DMS53 treated with DMSO at 0.1 percent for 48 hours (cell line): ENCODE results near the gene HYCC1.

Experiments
- DNase-seq: peaks from one replicate; lab custom pipeline; 2025; ENCODE audit not compliant: unreplicated experiment; lab: John Stamatoyannopoulos, UW

HYCC1 gene

DNA sequence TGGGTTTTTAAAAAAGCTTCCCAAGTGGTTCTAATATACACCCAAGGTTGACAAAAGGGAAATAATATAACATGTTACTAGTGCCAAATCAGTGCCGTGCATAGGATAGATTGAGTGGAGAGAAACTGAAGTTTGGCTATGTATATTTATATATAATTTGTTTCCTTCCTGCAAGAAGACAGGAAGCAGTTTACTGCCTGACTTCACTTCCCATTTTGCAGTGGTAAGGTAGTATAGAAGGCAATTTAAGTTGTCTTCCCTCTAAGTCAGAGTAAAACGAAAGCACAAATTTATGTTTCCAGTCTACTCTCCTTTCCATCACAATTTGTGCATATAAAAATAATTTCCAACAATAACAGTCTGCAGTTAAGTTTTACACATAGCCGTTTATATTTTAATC, 3.4 kb upstream of the HYCC1 start:
- no peak for DNase-seq

DNA sequence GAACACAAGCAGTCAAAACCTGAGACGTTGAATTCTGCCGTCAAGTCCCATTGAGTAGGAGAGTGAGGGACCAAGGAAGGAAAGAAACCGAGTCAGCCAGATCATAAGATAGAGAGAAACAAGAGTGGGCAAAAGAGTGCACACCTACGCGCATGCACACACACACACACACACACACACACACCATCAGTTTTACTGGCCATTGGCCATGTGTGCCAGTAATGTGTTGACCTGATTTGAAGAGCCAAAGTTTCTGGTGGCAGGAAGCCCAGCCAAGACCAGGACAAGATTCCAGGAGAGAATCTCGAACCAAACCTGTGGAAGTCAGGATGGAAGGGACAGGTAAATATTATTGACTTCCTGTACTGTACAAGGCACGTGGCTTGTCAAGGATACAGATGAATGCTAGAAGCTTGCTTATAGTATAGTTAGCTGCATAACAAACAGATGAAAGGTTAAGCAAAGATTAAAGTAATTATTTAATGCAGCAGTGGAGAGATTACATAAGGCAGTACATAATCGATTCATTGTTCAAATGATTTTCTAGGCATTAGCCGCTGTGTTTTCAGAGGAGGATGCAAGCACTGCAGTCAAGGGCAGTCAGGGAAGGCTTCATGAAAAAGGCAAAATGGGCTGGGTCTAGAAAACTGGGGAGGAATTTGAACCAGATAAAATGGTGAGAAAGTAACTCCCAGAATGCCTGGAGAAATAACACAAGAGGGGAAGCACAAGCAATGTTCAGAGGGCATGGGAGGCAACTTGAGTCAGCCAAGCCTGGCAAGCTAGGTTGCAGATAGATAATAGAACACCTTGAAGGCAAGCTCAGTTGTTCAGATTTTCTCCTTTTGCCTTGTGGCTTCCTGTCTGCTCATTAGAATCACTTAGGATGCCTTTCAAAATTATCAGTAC, 2.7 kb upstream of the HYCC1 start:
- no peak for DNase-seq

DNA sequence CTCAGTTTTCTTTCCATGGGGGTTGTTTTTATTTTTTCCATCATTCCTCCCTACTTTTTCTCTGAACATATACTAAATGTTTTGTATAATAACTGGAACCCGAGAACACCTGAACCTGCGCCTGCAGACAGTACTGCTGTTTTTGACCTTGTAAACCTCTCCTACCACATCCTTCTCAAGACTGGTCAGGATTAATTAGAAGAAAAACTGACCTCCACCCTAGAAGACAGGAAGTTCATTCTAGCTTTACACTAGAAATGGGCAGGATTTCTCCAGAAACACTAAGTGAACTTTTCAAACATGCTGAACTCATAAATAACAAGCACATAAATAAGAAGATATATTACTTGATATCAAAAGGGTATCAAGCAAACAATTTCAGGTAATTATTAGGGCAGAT, 751 bp upstream of the HYCC1 start:
- no peak for DNase-seq

DNA sequence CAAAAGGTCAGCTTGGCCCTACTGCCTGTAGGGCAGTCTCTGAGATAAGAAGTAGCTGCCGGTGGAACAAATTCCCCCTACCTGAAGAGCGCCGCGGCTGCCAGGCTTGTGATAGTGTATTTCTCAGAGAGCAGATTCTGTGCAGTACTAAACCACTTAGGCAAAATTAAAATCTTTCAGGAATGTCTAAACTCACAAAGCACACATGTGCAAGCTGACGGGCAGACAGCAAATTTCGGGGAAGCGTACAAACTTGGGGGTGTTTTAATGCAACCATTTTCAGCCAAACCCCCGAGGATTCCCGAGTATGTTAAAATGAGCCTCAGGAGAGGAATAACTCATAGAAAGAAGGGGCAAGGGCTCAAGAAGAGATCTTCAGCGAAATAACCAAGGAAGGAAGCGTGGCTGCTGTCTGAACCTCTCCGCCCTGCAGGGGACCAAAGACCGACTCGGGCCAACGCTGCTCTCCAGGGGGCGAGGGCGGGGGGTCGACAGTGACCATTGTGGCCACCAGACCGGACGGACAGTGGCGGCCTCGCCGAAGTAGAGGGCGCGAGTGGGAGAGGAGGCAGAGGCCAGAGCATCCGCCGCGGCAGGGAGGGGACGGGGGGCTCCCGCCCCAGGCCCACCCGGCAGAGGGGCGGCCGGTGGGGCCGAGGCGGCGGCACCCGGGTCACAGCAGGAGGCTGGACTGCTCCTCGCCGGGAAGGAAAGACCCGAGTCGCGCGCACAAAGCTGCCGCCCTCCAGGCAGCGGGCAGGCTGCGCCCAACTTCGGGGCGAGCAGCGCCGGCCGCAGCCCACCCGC, 819 bp downstream of the HYCC1 start:
- DNase-seq = peak; percentile 36

DNA sequence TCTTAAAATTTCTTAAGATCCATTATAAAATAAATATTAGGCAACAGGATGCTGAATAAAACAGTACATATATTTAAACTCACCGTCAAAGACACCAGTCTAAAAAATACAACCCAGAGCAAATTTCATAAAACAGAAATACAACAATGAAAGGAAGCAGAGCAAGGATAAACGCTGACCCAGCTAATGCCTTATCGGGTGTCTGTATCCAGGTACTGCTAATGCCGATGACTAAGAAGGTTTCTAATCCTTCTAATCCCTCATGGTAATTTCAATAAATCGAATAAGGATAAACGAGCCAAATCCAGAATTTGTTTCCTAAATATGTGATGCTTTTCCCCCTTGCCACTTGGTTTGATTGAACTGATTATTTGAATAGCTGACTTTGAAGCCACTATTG, 1.7 kb downstream of the HYCC1 start:
- no peak for DNase-seq

DNA sequence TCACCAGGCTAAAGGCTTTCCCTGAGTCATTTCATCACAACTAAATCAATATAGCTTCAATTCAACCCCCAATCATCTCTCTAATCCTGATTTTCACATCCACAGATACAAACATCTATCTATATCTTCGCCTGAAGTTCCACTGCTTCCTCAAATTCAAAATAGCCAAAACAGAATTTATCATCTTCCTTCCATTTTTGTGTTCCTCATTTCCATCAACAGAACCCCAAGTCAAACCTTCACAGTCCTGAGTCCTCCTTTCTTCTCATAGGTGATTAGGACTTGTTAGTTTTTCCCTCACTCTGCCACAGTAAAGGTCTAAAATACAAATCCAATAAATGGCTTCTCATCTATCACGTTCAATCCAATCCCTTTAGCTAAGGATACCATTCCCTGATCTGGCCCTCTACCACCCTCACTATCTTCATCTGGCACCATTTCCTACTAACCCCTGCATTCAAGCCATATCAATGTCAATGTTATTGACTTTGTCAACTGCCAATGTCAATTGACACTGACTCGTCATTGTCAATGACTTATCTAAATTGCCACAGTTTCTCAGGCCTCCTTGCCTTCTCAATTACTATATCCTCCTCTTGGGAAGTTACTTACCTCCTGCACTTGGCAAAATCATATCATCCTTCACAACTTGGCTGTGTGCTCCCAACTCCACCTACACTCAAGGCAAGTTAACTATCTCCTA, 2.6 kb downstream of the HYCC1 start:
- no peak for DNase-seq

DNA sequence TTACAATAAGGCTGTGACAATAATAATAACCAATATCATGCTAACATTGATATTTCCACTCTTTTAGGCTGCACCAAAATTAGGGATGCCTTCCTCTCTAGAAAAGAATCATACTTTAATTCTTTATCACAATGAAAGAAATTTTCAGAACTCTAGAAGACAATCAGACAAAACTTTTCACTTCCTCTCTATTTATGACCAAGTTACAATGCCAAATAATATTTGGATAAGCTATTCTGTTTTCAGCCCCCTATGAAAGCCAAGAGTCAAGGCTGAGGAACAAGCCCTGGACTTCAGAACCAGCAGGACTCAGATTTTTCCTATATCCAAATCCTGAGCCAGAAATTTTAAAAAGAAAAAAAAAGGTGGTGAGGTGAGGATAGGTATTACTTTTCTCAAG, 4.6 kb downstream of the HYCC1 start:
- no peak for DNase-seq

DNA sequence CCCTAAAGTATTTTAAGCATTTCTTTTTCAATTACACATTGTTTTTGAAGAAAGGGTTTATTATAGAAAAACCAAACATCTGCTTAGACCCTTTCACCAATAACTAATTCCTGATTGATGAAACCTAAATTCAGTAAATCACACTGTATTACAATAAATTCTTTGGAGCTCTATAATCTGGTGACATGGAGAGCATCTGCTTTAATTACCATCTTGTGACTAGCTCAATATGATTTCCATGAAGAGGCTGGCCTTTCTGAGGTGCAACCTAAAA, 9.7 kb downstream of the HYCC1 start:
- DNase-seq = no peak

DNA sequence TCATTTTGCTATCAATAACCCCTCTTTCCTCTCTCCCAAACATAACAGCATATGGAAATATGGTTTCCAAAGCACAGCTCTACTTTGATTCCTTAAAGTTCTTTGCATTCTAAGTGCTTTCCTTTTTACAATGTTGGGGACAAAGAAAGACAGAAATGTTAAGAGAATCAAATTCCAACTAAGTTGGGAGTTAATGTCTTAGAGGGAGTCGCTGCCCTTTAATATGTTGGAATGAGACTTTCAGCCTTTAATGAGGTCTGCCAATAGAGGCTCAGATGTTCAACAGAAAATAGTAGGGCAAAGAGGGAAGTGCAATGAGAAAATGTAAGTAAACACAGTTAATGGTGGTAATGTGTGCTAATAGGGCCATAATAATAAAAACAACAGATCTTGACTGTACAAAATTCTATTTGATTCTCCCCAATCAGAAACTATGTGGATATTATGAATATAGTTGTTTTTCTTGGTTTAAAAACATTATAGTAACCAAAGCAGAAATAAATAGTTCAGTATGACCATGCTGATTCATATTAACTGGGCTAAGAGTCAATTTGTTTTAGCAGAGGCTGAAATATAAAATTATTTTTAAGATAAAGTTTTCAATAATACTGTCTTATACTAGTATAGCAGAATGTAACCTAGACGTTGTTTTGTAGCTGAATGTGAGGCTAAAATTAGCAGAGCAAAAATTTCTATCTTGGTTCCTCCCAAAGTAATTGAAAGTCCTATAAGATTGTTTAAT, 10.3 kb downstream of the HYCC1 start:
- no peak for DNase-seq

DNA sequence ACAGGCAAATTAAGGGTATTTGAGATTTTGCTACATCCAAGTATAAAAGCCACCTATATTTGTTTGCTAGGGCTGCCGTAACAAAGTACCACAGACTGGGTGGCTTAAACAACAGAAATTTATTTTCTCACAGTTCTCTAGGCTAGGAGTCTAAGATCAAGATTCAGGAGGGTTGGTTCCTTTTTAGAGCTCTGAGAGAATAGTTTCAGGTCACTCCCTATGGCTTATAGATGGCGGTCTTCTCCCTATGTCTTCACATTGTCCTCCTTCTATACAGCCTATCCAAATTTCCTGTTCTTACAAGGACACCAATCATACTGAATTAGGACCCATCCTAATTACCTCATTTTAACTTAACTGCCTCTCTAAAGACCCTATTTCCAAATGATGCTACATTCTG, 11.2 kb downstream of the HYCC1 start:
- DNase-seq = no peak

DNA sequence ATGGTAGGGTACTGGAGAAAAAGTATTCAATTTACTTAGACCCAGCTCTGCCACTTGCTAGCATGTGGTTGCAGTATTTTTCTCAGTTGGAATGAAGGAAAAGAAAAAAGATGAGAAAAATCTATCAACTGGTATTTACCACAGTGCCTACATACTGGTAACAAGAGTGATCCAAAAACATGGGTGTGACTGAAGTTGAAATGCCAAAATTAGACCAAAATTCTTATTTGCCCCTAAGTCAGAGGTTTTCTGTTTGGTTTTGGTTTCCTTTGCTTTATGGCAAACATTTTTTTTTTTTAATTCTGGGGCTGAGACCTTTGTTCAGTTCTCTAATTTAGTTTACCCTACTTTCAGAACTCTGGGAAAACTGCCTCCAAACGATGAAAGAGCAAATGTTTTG, 12.3 kb downstream of the HYCC1 start:
- DNase-seq = no peak

DNA sequence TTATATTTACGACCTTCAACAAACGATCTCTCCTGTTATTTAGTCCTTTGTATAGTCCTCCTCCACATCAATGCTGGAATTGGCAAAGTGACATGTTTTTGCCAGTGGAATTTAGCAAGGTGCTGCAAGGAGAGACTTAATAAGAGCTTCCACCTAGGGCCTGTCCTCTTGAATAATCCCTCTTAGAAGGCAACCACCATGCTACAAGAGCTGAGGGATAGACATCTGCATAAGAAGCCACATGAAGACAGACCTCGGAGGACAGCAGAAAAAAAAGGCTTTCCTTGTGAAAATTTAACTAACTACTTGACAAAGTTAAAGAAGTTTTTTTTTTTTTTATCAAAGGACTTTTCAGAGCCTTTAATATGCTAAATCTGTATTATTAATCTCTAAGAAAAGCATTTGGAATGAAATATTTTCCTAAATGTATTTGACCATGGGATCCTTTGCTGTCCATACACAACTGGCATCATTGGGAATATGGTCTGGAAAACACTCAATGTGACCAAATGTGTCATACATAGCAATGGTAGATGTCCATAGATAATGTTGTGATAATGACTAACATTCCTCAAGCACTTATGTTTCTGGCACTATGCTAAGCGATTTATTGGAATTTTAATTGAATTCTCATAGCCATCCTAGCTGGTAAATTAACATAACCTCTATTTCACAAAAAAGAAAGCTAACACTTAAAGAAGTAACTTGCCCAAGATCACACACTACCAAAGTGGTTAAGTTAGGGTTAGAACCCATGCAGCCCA, 13.2 kb downstream of the HYCC1 start:
- DNase-seq = no peak

DNA sequence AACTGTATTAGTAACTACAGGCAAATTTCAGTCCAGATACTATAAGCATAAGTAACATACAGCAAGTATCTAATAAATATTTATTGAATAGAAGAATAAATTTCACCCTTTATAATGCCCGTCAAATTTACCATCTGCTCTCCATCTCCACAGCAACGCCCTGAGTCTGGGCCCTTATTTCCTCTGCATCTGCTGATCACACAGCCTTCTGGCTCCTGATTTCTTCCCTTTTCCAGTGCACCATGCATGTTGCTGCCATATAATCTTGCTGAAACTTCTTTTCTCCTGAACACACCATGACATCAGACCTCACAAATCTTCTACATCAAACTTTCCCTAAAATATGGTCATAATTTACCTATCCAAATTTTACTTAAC, 15.4 kb downstream of the HYCC1 start:
- DNase-seq = no peak

DNA sequence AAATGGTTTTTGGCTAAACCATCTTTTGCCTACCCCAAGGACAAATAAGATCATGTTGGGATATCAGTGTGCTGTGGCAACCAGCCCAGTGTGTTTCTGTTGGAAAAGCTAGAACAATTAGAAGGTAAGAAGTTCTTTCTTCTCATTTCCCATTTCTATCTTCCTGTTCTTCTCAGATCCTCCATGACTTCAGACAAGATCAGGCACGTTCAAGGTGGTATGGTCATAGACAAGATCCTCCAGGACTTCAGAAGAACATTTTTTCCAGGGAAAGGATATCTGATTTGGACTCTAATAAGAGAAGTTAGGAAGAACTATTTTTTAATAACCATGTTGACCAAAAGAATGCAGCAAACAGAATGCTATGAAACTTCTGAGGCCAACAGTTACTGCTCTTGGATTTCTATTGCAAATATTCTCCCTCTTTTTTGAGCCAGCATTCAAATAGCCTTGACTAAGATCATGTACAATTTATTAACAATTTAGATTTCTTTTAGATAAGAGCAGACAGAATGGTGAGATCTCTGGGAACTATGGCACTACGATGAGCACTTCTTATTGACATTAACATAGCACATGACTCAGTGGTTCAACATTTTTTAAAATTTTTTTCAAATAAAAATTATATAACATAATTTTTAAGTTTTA, 15.9 kb downstream of the HYCC1 start:
- no peak for DNase-seq

DNA sequence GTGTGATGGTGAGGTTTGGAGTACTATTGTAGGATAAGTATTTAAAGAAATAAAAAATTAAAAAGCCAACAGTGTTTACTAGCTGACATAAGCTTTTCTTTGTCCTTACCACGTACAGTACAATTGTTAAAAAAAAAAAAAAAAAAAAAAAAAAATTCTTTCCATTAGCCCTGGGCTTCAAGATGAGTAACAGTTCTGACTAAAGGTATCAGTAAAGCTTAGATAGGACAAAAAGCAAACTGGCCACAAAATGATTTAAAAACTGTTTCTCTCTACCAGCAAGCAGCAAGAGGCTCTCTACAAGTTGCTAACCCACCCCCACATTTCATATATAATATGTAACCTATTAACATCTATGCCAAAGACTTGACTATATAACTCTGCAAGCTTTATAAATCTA, 17.5 kb downstream of the HYCC1 start:
- DNase-seq = no peak

DNA sequence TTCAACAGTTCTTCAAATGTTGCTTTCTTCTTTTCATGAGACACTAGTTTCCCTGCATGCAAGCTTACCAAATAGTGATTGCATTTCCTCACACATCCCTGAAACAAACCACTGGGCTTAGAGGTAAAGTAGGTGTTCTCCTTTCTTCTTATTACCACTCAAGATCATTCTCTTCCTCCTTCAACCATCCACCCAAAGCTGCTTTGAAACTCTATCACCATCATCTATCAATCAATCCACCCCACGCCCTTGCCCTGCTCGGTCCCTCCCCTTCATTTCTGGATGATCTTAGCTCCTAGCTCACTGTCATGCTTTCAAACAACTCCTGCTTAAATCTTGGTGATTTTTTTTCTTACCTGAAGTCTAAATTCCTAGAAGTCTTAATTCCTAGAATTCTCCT, 18.9 kb downstream of the HYCC1 start:
- DNase-seq = no peak

DNA sequence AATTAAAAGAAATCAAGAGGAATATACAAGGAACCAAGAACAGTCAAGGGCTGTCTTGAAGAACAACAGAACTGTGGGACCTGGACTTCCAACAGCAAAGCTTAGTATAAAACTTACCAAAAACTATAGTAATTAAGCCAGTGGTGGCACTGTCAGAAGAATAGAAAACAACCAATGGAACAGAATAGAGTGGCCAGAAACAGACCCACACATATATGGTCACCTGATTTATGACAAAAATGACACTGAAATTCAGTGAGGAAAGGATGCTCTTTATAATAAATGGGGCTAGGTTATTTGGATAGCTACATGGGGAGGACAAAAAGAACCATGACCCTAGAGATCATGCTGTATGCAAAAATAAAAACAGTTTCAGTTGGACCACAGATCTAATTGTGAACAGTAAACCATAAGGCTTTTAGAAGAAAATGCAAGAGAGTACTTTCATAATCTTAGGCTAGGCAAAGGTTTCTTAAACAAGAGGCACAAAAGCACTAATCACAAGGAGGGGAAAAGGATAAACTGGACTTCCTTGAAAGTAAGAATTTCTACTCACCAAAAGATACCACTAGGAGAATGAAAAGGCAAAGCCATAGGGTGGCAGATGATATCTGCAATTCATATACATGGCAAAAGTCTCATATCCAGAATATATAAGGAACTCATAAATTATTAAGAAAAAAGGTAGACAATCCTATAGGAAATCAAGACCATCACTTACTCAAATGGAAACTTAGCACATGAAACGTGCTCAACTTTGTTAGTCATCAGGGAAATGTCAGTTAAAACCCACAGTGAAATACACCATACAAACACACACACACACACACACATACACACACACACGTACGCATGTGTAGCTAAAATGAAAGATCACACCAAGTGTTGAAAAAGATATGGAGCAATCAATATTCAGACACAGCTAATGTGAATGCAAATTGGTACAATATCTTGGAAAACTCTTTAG, 20.8 kb downstream of the HYCC1 start:
- no peak for DNase-seq

DNA sequence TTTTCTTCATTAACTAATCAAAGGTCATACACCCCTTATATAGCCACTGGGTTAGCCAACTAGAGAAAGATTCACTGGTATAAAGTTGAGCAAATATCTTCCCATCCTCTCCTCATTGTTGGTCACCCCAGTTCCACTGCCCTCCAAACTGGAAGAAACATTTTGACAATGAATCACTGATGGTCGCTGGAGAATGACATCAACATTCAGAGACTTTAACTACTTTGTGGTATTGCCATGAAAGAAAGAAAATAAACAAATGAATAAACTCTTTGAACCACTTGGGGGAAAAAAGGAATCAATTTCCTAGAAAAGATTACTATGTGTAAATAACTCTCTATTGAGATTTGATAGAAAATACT, 23.4 kb downstream of the HYCC1 start:
- no peak for DNase-seq
